Gastrocnemius medialis (tissue), 4 donors: Measurements from ENCODE around the gene B3GNT7.

ENCODE experiments used
- CTCF ChIP-seq, 5 experiments: fragments of 450-650 bp in 3 of 5; fragments of 200-600 bp in 2 of 5; sonication (generic) in 2 of 5; IDR thresholded peaks in 4 of 5; conservative IDR thresholded peaks in 1 of 5; 1 replicate in 4 of 5; 2 replicates in 1 of 5; pipeline ENCODE4 v1.5.1; 2016 to 2019; ENCODE audit warnings: antibody characterized with exemption in 5 of 5, mild to moderate bottlenecking in 3 of 5, moderate library complexity in 3 of 5
- POLR2A ChIP-seq, 2 donors: fragments of 450-650 bp; IDR thresholded peaks; one replicate each; pipeline ENCODE4 v1.6.1; 2017; ENCODE audit warnings: antibody characterized with exemption in 2 of 2, mild to moderate bottlenecking in 2 of 2, moderate library complexity in 2 of 2

GRCh38 chr2:231359948-231360347 lies 35.6 kb upstream of the B3GNT7 start:
- TF ChIP-seq CTCF (IDR thresholded peaks at IDR 0.05 in 4 of 5, conservative IDR thresholded peaks at IDR 0.05 in 1 of 5): no peak
- no peak for TF ChIP-seq POLR2A (IDR thresholded peaks at IDR 0.05)
